ENCODE results near the gene PHACTR1.
A peak's percentile ranks its signal among the peaks of the same experiment; 100 is the strongest.
"Not testable (repeated sequence)": the region's sequence is repeated elsewhere in the genome, so short reads cannot be mapped to it uniquely, and the experiment has no call there.

PHACTR1 gene

DNA sequence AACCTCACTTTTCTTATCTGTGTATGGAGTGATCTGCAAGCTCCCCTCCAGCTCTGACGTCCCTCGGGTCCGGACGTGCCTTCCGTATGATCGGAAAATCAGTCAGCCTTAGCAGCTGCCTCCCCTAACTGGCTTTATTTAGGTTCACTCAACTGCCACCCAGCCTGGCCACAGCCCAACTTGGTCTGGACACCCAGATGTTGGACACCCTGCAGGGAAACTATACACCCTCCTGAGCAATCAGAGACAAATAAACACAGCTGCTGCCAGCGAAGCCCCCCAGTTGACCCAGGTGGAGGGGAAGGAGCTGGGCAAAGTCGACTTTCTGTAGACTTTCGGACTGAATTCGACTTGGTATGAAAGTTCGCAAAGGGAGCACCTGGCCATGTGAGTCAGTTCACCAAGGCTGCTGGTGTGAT lies 582.8 kb downstream of the PHACTR1 start:
- no peak for DNase-seq

DNA sequence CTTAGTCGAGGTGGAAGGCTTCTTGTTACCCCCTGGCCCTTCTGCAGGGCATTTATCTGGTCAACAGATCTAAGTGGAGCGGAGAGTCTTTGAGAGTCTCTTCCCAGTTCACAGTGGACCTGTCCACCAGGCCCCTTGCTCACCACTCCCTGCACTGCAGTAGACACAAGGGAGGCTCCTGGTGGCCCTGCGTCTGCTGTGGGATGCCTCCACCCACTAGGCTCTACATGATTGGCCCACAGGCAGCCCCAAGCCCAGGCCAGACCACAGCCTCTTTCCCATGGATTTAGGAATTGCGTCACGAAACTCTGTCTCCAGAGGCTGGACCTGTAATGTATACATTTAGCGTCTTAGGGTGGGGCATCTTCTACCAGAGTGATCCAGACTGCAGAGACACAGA lies 583.4 kb downstream of the PHACTR1 start:
- DNase-seq, result no peak

DNA sequence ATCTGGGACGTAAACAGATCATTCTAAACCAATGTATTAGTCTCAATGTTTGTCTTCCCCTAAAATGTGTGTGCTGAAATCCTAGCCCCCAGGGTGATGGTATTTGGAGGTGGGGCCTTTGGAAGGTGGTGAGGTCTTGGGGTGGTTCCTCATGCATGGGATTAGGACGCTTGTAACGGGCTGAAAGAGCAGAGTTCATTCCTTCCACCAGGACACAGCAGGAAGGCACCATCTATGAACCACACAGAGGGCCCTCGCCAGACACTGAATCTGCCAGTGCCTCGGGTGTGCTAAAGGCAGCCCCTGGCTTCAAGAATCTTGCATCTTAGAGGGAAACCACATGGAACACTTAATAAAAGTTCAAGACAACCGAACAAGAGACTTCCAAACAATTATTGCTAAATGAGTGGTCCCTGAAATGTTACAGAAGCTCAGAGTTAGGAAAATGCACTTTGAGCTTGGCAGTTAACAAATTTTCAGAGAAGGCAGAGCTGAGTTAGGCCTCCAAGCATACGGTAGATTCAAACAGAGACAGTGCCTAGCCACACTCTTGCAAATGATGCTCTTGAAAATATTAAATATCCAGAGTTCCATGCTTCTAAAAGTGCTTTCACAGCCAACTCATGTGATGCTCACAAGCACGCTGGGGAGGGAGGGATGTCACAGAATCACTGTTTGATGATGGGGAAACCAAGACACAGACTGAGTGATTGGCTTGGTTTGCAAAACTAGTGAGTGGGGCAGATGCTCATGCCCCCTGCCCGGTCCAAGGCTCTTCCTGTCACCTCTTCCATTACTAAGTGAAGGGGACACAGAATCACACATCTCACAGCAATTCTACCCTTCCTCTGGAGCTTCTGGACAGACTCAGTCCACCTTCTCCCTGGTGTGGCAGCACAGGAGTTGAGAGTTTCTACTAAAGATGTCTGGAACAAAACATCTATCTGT lies 584.4 kb downstream of the PHACTR1 start:
- DNase-seq, result no peak

DNA sequence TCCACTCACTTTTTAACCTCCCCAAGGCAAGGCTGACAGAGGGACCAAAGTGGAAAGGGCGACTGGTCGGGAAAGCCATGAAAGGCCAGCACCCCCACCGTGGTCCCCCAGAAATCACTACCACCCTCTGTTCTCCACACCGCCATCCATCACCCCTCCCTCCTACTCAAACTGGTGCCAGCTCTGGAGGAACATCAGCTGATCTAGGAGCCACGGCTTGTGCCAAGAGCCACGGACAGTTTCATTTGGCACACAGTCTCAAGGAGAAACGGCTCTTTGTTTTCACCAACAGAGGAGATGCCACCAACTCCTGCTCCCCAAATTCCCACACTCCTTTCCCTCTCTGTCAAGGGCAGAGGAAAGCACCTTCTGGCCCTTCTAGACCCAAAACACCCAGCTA lies 585.7 kb downstream of the PHACTR1 start:
- no peak for DNase-seq

DNA sequence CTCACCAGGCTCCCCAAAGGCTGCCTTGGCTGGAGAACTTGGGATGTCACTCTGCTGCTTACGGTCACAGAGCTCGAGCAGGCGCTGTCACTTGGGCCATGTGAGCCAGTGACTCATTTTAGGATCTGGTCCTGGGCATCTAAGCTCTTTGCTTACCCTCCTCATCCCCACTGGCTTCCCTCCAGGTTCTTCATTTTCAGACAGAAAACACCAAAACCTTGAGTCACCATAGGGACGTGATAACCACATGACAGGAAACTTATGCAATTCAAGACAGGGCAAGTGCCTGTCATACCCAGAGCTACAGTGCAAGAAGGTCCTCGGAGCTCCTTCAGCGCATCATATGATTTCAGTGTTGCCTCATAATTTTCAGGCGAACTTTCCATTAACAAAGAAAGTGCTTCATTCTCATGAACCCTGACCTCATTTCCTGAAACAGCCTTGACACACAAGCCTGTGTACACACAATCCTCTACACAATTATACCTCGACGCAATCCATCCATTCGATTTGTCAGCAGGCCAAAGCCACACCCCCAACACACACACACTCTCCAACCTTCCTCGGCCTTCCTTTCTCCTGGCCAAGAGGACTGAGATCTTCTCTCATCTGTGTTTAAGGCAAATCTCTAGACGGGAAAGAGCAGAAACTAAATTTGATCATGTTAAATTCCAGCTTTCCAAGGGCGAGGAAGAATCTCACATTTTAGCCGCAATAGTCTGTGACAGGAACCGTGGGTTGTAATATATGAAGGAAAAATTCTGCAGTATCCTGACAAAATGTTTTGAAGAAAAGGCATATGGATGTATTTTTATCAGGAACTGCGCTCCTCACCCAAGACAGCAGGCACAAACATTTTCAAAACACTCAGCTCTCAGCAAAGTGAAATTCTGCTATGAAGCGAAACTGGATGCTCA lies 586.4 kb downstream of the PHACTR1 start:
- no peak for DNase-seq

DNA sequence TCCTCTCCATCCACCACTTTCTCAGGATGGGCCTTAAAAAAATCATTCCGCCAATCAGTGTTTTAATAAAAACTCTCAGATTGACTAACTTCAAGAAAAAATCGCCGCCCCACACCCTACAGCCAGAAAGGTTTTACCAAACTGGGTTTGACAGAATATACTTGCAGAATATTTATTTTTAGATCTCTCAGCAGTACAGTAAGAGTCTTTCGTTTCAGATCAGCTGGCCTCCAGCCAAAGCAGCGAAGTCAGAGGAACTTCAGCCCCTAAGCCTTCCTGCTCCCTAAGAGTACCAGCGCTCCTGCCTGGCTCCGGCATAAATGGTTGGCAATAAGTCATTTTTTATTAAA lies 587.1 kb downstream of the PHACTR1 start:
- DNase-seq, result no peak

DNA sequence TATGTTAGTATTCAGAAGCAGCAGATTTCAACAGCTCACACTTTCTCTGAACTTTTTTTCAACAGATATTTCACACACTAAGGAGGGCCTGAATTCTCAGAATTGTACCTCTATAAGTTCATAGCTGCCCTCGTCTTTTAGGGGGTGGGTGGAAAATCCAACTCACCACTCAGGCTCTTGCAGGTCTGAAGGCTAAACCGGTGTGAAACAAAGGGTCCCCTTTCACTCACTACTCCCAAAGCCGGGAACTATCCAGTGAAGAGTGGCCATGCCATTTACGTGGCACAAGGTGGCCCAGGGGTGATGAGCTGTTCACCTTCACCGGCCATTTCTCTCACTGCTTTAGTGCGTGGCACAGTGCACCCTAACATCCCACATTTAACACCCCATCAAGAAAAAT lies 587.5 kb downstream of the PHACTR1 start:
- no peak for DNase-seq

DNA sequence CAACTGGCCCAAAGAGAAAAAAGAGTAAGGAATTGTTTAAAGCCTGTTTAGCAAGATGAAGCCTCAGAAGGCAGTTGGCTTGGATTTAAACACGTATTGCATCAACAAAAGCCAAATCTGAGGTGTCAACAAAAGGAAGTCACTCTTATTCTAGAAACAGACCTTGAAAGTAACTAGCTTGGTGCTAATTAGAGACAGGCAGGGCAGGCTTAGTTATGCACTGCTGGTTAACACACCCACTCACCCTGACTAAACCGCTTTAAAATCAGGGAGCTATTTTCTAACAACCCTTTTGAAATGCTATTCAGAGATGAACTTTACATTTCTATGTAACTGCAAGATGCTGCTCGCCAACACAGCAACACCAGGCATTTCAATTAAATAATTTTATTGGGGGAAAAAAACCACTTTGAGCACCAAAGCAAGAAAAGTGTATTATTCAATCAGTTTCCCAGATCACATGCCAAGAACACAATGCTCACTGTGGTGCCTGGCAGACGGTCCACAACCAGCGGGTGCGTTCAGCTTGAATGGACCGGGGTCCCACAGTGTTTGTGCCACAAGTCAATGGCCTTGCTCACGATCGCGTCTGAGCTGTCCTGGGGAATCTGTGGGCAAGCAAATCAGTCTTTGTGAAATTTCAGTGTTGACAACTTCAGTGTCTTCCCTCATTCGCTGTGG lies 588.2 kb downstream of the PHACTR1 start:
- DNase-seq, result no peak

DNA sequence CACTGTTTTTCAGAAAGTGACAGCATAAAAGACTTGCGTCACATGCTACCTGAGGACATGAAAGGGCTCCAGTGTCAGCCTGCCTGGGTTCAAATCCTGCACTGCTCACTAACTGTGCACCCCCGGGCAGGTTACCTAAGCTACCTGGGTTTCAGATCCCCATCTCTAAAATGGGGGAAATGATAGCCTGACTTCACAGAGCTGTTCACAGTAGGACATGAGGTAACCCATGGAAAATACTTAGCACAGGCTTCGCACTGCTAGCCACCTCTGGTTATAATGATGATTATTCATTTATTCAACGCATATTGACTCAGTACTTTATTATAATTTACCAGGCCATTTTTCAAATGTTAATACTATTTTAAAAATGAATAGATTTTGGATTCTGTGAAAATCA lies 588.7 kb downstream of the PHACTR1 start:
- no peak for DNase-seq

DNA sequence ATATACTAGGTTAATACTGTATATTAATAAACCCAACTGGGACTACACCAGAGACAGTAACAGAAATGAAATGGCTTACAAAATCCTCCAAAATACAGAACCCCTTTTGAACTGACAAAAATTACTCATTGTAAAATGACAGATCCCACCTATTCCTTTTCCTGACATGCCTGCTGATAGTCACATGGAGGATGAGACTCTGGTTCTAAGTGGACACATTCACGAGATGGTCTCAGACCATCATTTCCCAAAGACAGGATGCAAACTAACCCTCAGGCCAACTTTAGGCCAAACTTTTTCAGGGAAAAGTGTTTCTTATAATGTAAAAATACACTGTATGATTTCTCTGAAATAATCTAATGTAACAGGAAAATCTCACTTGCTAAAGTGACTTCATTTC lies 589.2 kb downstream of the PHACTR1 start:
- no peak for DNase-seq

DNA sequence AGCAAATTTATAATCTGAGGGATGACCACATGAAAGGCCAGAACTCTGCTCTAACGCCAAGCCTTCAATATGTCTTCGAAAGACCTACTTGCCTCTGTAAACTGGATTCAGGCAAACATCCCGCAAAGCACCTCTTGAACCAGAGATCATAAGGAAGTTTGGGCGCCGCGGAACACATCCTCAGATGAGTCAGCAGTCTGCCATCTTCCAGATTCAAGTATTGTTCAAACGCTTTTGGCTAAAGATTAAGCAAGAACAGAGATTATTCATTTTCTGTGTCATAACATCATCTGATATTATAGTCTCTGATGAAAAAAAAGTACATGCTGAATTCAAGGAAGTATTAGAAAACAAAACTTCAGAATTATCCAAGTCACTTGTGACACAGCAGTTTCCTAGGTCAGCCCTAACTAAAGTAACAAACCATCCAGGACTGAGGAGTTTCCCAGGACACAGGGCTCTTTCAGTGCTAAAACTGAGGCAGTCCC lies 591.0 kb downstream of the PHACTR1 start:
- DNase-seq, result no peak

DNA sequence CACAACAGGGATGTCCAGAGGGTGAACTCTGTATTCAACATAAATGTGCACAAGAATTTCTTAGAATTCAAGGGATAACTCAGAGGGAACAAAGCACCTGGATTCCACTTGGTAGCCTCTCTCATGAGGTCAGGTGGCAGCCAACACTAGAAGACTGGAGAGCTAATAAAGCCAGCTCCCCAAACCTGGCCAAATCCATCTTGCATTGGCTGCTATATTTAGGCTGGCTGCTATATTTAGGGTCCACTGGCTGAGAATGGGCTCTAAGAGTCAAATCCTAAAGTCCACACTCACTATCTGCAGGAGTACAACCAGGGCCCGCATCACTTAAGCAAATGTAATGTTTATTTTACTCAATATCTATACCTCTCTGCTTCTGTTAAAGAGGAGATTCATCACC lies 591.8 kb downstream of the PHACTR1 start:
- no peak for DNase-seq

DNA sequence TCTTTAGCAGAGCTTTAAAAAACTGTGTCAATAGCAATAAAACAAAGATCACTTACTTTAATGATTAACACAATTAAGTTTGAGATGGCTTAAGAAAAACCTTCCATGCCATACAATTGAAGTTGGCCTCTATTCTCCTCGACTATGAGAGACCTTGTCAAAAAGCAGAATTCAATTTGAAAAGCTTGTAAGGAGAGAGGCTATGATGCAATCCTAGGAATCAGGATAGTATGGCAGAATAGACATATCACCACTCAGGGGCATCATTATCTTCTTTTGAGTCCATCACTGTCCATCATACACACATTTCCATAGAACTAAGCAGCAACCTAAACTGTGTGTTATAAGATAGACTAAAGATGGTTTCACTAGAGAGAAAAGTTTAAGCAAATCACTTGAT lies 594.6 kb downstream of the PHACTR1 start:
- no peak for DNase-seq

DNA sequence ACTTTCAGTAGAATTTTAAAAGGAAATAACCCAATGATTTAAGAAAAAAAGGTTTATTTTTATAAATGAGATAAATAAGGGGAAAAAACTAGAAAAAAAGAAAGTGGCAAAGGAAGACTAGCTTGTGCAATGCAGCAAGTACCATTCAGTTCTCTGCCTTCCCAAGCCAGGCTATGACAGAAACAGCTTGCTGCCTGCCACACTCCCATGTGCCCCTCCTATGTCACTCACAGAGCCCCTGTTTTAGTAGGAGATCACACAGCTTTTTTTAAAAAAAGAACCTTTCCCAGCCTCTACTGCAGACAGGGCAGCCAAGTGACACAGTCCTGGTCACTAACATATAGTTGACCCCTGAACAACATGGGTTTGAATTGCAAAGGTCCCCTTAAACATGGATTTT lies 598.2 kb downstream of the PHACTR1 start:
- DNase-seq, result no peak

DNA sequence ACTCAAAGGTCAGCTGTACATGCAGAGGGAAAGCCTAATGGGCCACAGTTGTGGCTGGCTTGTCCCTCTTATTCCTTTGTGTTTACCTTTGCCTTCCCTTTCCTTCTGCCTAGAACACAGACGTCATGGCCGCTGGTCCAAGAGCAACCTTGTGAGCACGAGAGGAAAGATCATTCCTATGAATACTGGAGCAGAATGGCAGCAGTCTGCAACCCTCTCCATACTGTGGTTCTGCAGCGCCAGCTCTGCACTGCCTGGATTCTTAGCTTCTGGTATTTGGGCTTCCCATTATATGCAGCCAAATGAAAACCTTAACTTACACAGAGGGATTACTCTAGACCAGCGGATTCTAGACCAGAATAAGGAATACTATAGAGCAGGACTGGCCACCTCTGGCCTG lies 599.3 kb downstream of the PHACTR1 start:
- no peak for DNase-seq

DNA sequence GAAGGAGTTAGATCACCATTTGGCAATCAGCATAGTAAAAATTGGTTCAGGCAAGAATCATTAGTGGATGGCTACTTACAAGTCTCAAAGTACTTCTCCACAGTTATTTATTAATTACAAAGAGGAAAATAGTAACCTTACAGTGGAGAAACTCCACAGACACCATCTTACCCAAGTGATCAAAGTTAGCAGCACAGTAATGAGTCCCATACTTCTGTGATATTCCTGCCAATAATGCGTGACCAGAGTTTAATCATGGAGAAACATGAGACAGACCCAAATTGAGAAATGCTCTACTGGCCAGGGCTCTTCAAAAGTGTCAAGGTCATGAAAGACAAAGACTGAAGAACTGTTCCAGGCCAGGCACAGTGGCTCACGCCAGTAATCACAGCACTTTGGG lies 602.3 kb downstream of the PHACTR1 start:
- no peak for DNase-seq

DNA sequence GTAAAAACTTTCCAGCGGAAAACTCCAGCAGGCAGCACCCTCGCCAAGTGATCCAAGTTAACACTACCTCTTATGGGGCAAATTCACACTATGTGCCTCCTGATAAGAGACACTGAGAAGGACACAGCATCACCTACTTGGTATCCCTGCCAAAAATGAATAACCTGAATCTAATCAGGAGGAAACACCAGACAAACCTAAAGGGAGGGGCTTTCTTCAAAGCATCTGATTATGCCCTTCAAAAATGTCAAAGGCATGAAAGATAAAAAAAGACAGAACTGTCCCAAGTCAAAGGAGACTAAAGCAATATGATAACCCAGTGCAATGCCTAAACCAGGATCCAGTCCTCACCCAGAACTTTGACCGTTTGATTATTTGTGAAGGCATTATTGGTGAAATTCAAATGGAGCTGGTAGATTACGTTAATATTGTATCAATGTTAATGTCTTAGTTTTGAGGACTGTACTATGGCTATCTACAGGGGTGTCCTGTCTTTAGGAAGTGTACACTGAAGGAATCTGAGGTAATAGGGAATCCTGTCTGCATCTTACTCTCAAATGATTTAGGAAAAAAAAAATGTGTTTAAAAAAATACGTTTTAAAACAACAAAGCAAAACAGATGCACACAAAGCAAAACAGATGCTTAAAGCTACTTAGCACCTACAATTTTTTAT lies 603.5 kb downstream of the PHACTR1 start:
- no peak for DNase-seq

DNA sequence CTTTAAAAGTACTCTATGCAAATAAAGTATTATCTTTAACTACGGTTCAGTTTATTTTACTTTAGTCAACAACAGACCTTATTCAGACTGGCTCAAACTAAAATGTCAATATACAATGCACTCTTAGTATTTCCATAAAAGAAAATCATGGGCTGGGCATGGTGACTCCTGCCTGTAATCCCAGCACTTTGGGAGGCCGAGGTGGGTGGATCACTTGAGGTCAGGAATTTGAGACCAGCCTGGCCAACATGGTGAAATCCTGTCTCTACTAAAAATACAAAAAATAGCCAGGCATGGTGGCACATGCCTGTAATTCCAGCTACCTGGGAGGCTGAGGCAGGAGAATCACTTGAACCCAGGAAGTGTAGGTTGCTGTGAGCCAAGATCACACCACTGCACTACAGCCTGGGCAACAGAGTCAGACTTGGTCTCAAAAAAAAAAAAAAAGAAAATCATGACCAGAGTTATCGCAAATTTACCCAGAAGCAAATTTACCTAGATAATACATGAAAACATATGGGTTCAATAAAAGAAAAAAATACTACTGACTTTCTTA lies 609.5 kb downstream of the PHACTR1 start:
- DNase-seq, result not testable (repeated sequence)

DNA sequence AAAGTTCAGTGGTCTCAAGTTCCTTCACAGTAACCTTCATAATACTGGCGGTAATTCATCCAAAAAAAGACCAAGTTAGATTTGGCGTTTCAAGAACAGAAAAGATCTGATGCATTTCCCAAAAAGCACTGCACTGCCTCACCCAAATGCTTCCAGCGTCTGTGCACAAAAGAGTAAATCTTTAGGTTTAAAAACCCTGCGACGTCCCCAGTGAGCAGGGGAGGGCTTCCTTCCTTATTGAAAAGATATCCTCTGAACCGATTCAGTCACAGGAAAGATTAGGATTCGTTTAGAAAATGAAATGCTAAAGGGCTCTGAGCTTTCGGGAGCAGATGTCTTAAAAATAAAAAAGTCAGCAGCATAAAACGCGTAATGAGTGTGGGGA lies 611.1 kb downstream of the PHACTR1 start:
- DNase-seq, result no peak

DNA sequence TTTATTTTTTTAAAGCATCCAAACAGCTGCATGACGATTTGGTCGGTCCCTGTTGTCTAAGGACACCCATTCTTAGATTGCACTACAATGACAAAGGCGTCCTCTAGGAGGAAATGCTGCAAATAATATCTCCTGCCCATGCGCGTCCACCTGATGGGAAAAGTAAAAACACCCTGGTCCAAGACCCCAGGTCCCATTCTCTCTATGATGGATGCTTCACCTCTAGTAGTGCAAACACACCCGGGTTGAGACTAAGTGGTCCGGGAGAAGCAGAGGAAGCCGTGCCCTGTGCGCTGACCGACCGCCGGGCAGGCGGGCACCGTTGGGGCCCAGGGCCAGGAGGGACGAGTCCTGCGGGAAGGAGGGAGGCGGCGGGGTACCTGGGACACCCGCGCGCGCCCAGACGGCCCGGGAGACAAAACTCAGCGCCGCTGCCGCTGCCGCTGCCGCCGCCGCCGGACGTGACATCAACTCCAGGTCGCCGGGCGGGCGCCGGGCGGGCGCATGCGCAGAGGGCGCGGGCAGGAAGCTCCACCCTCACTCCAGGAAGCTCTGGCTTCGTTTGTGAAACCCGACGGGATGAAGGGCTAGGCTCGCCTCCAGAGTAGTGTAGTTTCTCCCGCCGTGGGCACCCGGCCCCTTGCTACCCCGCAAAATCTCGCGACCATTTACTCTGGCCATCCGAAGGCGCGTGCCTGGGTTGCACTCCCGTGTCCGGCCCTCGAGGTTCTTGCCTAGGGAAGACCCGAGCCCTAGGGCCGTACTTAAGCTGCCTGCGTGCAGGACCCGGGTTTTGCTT lies 611.7 kb downstream of the PHACTR1 start, which contains the start of gene TBC1D7:
Gene TBC1D7 (minus strand): TSS at position 462 of the 799 bp plus-strand sequence. CDS start 1,639 bp downstream, outside the sequence.
- DNase-seq, result peak; percentile 64

DNA sequence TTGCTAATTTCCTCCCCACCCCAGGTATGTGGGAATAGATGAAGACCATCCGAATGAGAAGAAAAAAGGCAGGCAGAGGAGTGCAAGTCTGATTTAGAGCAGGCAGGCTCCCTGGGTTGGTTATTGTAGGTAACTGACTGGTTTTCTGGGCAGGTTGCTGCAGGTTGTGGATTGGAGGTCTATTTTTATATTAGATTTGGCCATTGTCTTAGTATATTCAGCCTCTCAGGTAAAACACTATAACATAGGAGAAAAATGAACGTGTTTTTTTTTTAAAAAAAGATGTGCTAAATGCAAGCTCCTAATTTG lies 612.3 kb downstream of the PHACTR1 start:
- DNase-seq, result no peak
